ENCODE results near the gene RIC3.

- TF ChIP-seq CTCF (conservative IDR thresholded peaks at IDR 0.05 in 1 of 2, IDR thresholded peaks at IDR 0.05 in 1 of 2; ENCODE audit: extremely low read depth in 1 of 2, insufficient read depth in 1 of 2, low read depth in 1 of 2, low read length in 2 of 2) = no peak
- TF ChIP-seq EZH2 (IDR thresholded peaks at IDR 0.05; ENCODE audit: borderline replicate concordance, low read length) = no peak
Observed at GRCh38 chr11:8080069-8080670, 88.7 kb downstream of the RIC3 start.

All from mammary epithelial cell (primary cell).